SW480 (cell line): Measurements from ENCODE around the gene FOXP4.

ENCODE experiments used
- DNase-seq: peaks from one replicate; pipeline ENCODE4 v3.0.0-alpha.2; 2016; ENCODE audit warnings: low spot score

The FOXP4 gene

GRCh38 chr6:41646026-41646795, 100.0 kb downstream of the FOXP4 start:
- DNase-seq: no peak

DNA sequence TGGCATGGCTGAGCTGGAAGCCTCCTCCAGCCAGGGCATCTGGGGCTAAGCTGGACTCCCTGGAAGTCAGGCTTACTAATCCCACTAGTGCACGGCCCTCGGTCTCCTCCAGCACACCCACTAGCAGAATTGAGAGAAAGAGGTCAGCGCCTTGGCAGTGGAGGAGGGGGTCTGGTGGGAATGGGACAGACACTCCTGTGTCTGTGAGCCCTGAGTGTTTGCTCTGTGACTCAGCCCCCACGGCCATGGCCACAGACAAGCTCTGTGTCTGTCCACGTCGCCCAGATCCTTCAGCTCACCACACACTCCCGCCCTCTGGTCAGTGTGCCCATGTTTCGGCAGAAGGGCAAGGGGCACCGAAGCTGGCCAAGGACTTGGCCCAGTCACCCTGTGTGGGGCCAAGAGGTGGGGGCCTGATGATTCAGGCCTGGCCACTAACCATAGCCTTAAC, 100.9 kb downstream of the FOXP4 start:
- no peak for DNase-seq

DNA sequence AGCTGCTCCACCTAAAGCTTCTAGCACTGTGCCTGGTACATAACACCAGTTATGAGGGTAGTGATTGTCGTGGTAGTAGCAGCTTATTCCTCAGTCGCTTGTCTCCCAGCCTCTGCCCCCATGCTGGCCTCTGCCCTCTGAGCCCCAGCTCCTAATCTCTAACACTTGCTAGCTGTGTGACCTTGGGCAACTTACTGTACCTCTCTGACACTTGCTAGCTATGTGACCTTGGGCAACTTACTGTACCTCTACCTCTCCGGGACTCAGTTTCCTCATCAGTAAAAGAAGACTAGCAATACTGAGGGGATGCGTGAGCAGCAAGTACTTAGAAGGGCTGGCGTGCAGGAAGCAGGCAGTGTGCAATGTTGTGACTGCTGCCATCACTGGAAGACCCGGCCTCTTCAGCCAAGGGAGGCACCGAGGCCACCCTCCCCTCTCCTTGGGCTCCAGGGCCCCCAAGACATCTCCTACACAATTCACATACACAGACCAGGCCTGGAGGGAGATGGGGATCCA, 101.9 kb downstream of the FOXP4 start:
- DNase-seq: no peak

DNA sequence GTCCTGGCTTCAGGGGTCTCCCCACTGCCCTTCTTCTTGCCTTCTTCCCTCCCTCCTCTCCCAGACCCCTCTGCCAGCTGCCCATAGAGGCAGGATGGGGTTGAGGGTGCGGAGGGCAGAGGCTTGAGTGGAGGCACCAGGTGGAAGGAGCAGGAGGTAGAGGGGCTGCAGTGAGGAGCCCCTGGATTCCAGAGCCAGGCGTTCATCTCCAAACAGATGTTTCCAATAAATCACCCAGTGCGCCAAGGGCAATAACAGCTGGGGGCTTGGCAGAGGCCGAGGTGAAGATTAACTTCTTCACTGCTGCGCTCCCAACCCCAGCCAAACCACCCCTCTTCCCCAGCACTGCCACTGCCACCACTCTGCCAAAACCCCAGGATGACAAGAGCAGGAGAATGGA, 102.7 kb downstream of the FOXP4 start:
- no peak for DNase-seq

- no peak for DNase-seq
These were observed 103.4 kb downstream of the FOXP4 start for GRCh38 chr6:41649596-41649995.

GRCh38 chr6:41650120-41650519, 103.9 kb downstream of the FOXP4 start:
- no peak for DNase-seq

- no peak for DNase-seq
These were observed 105.2 kb downstream of the FOXP4 start for GRCh38 chr6:41651246-41651961.
